Cardiac muscle cell (in vitro differentiated cells and primary cell): ENCODE results near the gene MACROD1. TPM values are rescaled to one million over a fixed set of nuclear protein-coding genes. Genes with fewer than 3 reads are reported as not detected.

Experiments used
- DNase-seq, 2 donors: peaks; one replicate each; pipeline versions ENCODE4 v3.0.0 to v3.0.0-alpha.2; 2010 to 2017; ENCODE audit warnings: low read depth in 1 of 2, low spot score in 1 of 2
- H3K27ac ChIP-seq: fragments of 200-600 bp; sonication (generic); 2 replicates; pipeline ENCODE4 v1.5.1; 2016
- H3K27me3 ChIP-seq: fragments of 200-600 bp; sonication (generic); 2 replicates; pipeline ENCODE4 v1.6.0; 2016; ENCODE audit warnings: control low read depth
- H3K36me3 ChIP-seq: fragments of 200-600 bp; sonication (generic); 2 replicates; pipeline ENCODE4 v1.5.1; 2016; ENCODE audit warnings: control low read depth
- H3K4me1 ChIP-seq: fragments of 200-600 bp; sonication (generic); 2 replicates; pipeline ENCODE4 v1.8.1; 2017; ENCODE audit warnings: low read depth, mild to moderate bottlenecking, mixed run types
- H3K4me3 ChIP-seq: fragments of 200-600 bp; sonication (generic); 2 replicates; pipeline ENCODE4 v1.5.1; 2016; ENCODE audit warnings: mild to moderate bottlenecking
- H3K9me3 ChIP-seq: fragments of 200-600 bp; sonication (generic); 2 replicates; pipeline ENCODE4 v1.5.1; 2017; ENCODE audit warnings: low read depth, mild to moderate bottlenecking, control low read depth
- polyA plus RNA-seq: library from polyadenylated mRNA; unstranded; fragments of >200 nt; fragmentation: Nextera tagmentation; extraction: Ambion mirVana; gene quantifications from 2 replicates; pipeline ENCODE4 v1.2.1, GENCODE V29; 2016
- total RNA-seq: library from RNA; depleted of rRNA; stranded (reverse); fragments of >200 nt; gene quantifications from 2 replicates; pipeline ENCODE4 v1.2.3, GENCODE V29; 2016
- TF ChIP-seq, protein P1 (sequence below): IDR thresholded peaks from 2 replicates; pipeline ENCODE4 v1.5.1; 2012; ENCODE audit warnings: low read depth, mild to moderate bottlenecking, low read length

The MACROD1 gene
- total and polyA plus RNA-seq, 2 experiments from 2014 or later, result 134 to 156 TPM

DNA sequence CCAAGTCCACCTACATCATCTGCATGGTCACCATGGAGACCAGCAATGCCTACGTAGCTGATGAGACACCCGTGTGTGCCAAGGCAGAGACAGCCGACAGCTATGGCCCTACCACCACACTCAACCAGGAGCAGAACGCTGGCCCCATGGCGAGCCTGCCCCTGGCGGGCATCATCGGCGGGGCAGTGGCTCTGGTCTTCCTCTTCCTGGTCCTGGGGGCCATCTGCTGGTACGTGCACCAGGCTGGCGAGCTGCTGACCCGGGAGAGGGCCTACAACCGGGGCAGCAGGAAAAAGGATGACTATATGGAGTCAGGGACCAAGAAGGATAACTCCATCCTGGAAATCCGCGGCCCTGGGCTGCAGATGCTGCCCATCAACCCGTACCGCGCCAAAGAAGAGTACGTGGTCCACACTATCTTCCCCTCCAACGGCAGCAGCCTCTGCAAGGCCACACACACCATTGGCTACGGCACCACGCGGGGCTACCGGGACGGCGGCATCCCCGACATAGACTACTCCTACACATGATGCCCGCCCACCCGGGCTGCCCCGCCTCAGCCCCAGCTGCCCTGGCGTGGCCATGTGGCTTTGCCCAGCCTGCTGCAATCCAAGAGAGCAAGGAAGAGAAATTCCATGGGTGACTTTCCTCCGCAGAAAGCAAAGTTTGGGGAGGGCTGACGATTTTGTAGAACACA lies 48.0 kb downstream of the MACROD1 start:
- Histone ChIP-seq H3K36me3 (no peaks in the 10 kb centered on the region), H3K27ac (no peak overlapping the region), H3K9me3 (no peaks in the 10 kb centered on the region), H3K4me1 (peaks cover 35% of the 10 kb centered on the region), H3K27me3 (no peaks in the 10 kb centered on the region), H3K4me3 (no peak overlapping the region)
- DNase-seq, result no peak
- TF ChIP-seq, protein P1, sequence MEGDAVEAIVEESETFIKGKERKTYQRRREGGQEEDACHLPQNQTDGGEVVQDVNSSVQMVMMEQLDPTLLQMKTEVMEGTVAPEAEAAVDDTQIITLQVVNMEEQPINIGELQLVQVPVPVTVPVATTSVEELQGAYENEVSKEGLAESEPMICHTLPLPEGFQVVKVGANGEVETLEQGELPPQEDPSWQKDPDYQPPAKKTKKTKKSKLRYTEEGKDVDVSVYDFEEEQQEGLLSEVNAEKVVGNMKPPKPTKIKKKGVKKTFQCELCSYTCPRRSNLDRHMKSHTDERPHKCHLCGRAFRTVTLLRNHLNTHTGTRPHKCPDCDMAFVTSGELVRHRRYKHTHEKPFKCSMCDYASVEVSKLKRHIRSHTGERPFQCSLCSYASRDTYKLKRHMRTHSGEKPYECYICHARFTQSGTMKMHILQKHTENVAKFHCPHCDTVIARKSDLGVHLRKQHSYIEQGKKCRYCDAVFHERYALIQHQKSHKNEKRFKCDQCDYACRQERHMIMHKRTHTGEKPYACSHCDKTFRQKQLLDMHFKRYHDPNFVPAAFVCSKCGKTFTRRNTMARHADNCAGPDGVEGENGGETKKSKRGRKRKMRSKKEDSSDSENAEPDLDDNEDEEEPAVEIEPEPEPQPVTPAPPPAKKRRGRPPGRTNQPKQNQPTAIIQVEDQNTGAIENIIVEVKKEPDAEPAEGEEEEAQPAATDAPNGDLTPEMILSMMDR, result no peak

DNA sequence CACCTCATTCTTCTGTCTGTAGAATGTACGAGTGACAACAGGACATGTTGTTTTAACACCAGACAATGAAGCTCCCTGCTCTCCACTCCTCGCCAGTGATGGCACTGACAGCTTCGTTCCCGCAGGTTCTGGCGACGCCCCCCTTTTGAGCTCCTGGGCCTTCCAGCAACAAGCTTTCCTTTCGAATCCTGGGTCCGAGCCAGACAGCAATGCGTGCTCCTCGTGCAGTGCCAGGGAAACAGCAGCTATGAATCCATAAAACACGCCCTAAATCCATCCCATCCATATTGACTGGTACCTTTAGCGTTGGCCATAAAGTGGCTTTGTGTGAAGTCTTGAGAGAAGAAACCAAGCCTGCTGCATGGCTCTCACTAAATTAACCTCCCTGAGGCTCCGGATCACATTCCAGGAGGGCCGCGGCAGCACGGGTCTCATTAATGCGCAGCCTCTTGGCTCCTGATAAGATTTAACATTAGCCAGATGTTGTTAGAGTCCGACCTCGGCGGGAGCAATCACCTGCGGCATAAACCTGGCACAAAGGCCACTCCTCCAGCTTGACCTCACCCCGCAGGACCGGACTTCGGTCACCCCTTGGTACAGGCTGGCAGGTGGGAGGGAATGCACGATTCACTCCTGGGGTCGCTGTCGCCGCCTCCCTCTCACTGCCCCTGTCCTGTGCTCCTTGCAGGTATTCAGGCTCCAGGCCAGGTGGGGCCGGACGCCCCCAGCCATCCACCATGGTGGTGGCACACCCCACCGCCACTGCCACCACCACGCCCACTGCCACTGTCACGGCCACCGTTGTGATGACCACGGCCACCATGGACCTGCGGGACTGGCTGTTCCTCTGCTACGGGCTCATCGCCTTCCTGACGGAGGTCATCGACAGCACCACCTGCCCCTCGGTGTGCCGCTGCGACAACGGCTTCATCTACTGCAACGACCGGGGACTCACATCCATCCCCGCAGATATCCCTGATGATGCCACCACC lies 50.1 kb downstream of the MACROD1 start:
- Histone ChIP-seq H3K36me3 (no peaks in the 10 kb centered on the region), H3K27me3 (no peaks in the 10 kb centered on the region), H3K4me1 (peaks cover 20% of the 10 kb centered on the region), H3K4me3 (no peak overlapping the region), H3K27ac (no peak overlapping the region), H3K9me3 (no peaks in the 10 kb centered on the region)
- no peak for DNase-seq
- TF ChIP-seq, protein P1, result no peak

DNA sequence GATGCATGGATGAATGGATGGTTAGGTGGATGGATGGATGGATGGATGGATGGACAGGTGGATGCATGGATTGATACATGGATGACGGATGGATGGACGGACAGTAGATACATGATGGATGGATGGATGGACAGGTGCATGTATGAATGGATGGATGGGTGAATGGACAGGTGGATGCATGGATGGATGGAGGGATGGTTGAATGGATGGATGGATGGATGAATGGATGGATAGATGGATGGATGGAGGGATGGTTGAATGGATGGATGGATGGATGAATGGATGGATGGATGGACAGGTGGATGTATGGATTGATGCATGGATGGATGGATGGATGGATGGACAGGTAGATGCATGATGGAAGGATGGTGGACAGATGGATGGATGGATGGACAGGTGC lies 51.7 kb downstream of the MACROD1 start:
- DNase-seq, result no peak
- TF ChIP-seq, protein P1, result no peak
- H3K4me1 ChIP-seq, result peaks cover 27% of the 10 kb centered on the region

DNA sequence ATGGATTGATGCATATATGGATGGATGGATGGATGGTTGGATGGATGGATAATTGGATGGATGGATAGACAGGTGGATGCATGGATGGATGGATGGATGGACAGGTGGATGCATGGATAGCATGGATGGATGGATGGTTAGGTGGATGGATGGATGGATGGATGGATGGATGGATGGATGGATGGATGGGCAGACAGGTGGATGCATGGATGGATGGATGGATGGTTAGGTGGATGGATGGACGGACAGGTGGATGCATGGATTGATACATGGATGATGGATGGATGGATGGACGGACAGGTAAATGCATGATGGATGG lies 52.5 kb downstream of the MACROD1 start:
- TF ChIP-seq, protein P1, result no peak

More for the DNA sequence above, 51.7 kb downstream of the MACROD1 start:
- H3K36me3 ChIP-seq, result no peaks in the 10 kb centered on the region
- H3K27ac ChIP-seq, result no peak overlapping the region
- no peak overlapping the region for H3K4me3 ChIP-seq
- H3K9me3 ChIP-seq, result no peaks in the 10 kb centered on the region
- no peaks in the 10 kb centered on the region for H3K27me3 ChIP-seq

DNA sequence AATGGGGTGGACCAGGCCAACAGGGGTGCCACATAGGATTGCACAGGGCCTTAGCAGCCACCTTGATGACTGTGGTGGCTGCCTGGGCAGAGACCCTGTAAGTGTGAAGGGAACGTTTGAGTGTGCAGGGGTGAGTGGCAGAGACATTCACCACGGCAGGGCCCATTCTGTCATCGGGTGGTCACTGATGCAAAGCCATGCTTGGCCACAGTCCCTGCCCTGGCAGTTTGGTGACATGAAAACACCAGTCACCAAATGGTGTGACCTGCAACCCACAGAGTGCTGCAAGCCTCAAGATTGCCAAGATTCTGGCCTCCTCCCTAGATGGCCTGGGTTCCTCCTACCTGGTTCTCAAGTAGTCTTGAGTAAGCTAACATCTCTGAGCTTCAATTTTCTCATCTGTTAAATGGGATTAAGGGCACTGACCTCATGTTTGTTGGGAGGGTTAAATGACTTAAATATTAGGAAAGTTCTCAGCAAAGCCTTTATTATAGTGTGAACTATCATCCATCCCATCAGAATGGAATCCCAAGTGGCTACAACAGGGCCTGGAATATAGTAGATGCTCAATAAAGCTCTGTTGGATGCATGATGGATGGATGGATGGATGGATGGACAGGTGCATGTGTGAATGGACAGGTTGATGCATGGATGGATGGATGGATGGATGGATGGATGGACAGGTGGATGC lies 53.0 kb downstream of the MACROD1 start:
- TF ChIP-seq, protein P1, result no peak
- Histone ChIP-seq H3K4me1 (peaks cover 25% of the 10 kb centered on the region), H3K27me3 (no peaks in the 10 kb centered on the region), H3K4me3 (no peak overlapping the region), H3K9me3 (no peaks in the 10 kb centered on the region), H3K36me3 (no peaks in the 10 kb centered on the region), H3K27ac (no peak overlapping the region)
- DNase-seq, result no peak

More for the DNA sequence above, 52.5 kb downstream of the MACROD1 start:
- H3K4me1 ChIP-seq, result peaks cover 25% of the 10 kb centered on the region
- no peak overlapping the region for H3K27ac ChIP-seq
- H3K4me3 ChIP-seq, result no peak overlapping the region
- H3K27me3 ChIP-seq, result no peaks in the 10 kb centered on the region
- H3K36me3 ChIP-seq, result no peaks in the 10 kb centered on the region
- H3K9me3 ChIP-seq, result no peaks in the 10 kb centered on the region
- DNase-seq, result no peak
